ENCODE measurements around the gene AKAP8L.

DNA sequence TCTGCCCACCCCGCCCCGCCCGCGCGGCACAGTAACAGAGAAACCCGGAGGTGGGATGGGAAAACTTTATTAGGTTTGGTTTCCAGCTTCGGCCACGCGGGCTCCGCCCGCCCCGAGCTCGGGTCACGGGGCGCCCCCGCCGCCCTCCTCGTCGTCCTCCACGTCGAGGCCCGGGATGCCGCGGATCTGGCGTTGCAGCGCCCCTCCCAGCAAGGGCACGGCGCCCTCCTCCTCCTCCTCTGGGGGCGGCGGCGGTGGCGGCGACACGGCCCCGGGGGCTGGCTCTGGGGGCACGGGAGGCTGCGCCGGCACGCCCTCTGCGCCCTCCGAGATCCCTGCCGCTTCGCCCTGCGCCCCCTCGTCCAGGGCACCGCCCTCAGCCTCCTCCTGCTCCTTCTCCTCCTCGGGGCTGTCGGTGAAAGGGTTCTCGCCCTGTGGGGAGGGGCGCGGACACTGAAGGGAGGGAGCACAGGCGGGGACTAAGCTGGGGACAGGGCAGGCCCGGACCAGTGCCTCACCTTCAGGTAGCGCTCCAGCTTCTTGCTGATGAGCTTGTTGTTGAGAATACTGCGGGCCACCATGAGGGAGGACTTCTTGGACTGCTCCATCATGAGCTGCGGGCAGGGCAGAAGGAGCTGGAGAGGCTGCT, 38.7 kb downstream of the AKAP8L start:
- no peak for TF ChIP-seq POLR2A (IDR thresholded peaks at IDR 0.05; ENCODE audit: extremely low read depth, insufficient read length)
- TF ChIP-seq, protein P1, sequence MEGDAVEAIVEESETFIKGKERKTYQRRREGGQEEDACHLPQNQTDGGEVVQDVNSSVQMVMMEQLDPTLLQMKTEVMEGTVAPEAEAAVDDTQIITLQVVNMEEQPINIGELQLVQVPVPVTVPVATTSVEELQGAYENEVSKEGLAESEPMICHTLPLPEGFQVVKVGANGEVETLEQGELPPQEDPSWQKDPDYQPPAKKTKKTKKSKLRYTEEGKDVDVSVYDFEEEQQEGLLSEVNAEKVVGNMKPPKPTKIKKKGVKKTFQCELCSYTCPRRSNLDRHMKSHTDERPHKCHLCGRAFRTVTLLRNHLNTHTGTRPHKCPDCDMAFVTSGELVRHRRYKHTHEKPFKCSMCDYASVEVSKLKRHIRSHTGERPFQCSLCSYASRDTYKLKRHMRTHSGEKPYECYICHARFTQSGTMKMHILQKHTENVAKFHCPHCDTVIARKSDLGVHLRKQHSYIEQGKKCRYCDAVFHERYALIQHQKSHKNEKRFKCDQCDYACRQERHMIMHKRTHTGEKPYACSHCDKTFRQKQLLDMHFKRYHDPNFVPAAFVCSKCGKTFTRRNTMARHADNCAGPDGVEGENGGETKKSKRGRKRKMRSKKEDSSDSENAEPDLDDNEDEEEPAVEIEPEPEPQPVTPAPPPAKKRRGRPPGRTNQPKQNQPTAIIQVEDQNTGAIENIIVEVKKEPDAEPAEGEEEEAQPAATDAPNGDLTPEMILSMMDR (IDR thresholded peaks at IDR 0.05; ENCODE audit: low read depth, low read length), result no peak
- TF ChIP-seq, protein P2, sequence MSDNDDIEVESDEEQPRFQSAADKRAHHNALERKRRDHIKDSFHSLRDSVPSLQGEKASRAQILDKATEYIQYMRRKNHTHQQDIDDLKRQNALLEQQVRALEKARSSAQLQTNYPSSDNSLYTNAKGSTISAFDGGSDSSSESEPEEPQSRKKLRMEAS (IDR thresholded peaks at IDR 0.05; ENCODE audit: low read depth, low read length), result no peak

Data from NB4 (cell line).